ENCODE results near the gene FRAS1. TPM values are rescaled to one million over a fixed set of nuclear protein-coding genes. Genes with fewer than 3 reads are reported as not detected.

The FRAS1 gene
- total RNA-seq, 5 donors from 2014 or later (not counting 1 experiment from before 2014, with no cell fraction given) = 0.23 to 0.39 (median 0.32) TPM; not detected in 2

DNA sequence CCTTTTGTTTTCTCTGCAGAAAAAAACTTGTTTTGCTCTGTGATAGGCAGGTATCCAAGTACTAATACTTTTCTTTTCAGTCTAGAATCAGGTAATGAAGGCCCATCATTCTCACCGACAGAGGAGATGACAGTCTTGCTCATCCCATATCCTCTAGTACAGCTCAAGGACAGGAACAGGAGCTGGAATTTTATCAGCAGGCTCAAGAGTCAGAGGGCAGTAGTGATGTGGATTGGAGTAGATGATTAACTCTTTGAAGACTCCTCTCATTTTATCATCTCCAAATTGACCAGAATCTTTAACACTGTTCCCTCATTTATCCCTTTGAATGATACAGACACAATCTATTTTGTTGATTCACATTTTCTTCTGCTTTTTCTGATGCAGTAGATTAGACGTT lies 162.7 kb downstream of the FRAS1 start:
- no peaks in the 10 kb centered on the region for H3K9me3 ChIP-seq
- Mint-ChIP-seq H3K27ac (no peak overlapping the region), H3K36me3 (no peaks in the 10 kb centered on the region), H3K27me3 (peaks cover 0 to 5% of the 10 kb centered on the region in 2 donors), H3K4me3 (no peak overlapping the region), H3K9me3 (no peaks in the 10 kb centered on the region), H3K4me1 (no peaks in the 10 kb centered on the region)
- H3K36me3 ChIP-seq (ENCODE audit: control insufficient read depth in 2 of 2, extremely low read depth in 1 of 2, insufficient read depth in 1 of 2, low read length in 1 of 2) = no peaks in the 10 kb centered on the region
- no CpG with 5 or more reads among the region's 2 CpGs for WGBS (ENCODE audit: insufficient coverage)
- H3K4me1 ChIP-seq (ENCODE audit: control insufficient read depth in 1 of 2, extremely low read depth in 1 of 2, insufficient read depth in 2 of 2, low read length in 2 of 2) = peaks cover 0 to 2% of the 10 kb centered on the region in 2 experiments
- no peak overlapping the region for H3K27ac ChIP-seq (ENCODE audit: low read length)
- ATAC-seq (replicated peaks in 1 of 4) (no peak), DNase-seq (no peak)
- CTCF ChIA-PET = no interaction called here
- H3K4me3 ChIP-seq (ENCODE audit: control insufficient read depth in 1 of 2, extremely low read depth in 1 of 2, low read length in 1 of 2) = no peak overlapping the region
- no peaks in the 10 kb centered on the region for H3K27me3 ChIP-seq (replicated peaks in 1 of 2; ENCODE audit: control insufficient read depth in 2 of 2, extremely low read depth in 1 of 2, insufficient read depth in 2 of 2, low read length in 1 of 2)
- POLR2A ChIA-PET = no interaction called here

DNA sequence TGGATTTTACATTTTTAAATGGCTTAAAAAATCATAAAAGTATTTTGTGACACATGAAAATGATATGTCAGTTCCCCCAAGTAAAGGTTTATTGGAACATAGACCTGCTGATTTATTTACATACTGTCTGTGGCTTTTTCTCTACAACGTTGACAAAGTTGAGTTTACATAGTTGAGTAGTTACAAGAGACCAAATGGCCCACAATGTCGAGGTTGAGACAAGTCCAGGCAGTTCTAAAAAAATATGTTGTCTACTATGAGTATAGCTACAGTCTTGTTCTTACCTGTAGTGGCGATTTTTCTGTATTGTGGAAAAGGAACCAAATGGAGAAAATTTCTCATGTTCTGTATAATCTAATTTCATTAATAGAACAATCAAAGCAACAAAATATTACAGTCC lies 163.2 kb downstream of the FRAS1 start:
- Mint-ChIP-seq H3K27me3 (peaks cover 0 to 4% of the 10 kb centered on the region in 2 donors), H3K36me3 (no peaks in the 10 kb centered on the region), H3K4me1 (no peaks in the 10 kb centered on the region), H3K4me3 (no peak overlapping the region), H3K27ac (no peak overlapping the region), H3K9me3 (no peaks in the 10 kb centered on the region)
- Histone ChIP-seq H3K27me3 (replicated peaks in 1 of 2; ENCODE audit: control insufficient read depth in 2 of 2, extremely low read depth in 1 of 2, insufficient read depth in 2 of 2, low read length in 1 of 2) (no peaks in the 10 kb centered on the region), H3K4me1 (ENCODE audit: control insufficient read depth in 1 of 2, extremely low read depth in 1 of 2, insufficient read depth in 2 of 2, low read length in 2 of 2) (peaks cover 0 to 2% of the 10 kb centered on the region in 2 experiments), H3K27ac (ENCODE audit: low read length) (no peak overlapping the region), H3K36me3 (ENCODE audit: control insufficient read depth in 2 of 2, extremely low read depth in 1 of 2, insufficient read depth in 1 of 2, low read length in 1 of 2) (no peaks in the 10 kb centered on the region), H3K4me3 (ENCODE audit: control insufficient read depth in 1 of 2, extremely low read depth in 1 of 2, low read length in 1 of 2) (no peak overlapping the region), H3K9me3 (no peaks in the 10 kb centered on the region)
- ChIA-PET CTCF (no interaction called here), POLR2A (no interaction called here)
- ATAC-seq (replicated peaks in 1 of 4) = no peak
- WGBS (ENCODE audit: insufficient coverage) = no CpG with 5 or more reads among the region's 3 CpGs
- DNase-seq = no peak

DNA sequence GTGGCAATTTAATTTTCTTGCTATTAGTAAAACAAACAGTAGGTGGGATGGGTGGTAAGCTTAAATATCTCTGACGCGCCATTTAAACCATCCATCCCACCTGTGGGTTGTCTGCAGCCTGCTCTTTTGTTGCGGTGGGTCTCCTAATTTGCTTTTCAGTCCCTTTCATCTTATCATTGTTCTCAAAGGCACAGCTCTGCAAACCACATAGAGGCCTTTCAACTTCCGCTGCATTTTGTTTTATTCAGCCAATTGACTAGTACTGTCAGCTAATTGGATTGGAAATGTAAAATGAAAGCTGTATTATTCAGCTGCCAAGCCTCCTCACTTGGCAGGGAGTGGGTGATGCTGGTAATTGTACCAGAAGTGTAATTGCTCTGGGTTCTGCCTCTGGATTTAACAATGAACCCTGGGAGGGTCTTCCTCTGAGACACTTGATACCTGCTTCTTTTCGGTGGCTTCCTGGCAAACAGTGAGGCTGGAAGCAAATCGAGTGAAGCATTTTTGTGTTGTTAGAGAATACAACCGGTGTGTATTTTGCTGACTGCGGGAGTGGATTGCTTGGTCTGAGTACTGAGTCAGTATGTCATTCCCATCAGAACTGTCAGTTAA lies 165.6 kb downstream of the FRAS1 start:
- 61% methylated on average over 5 of the region's 8 CpGs for WGBS (ENCODE audit: insufficient coverage)
- Mint-ChIP-seq H3K27ac (no peak overlapping the region), H3K27me3 (no peaks in the 10 kb centered on the region), H3K4me3 (no peak overlapping the region), H3K4me1 (no peaks in the 10 kb centered on the region), H3K36me3 (no peaks in the 10 kb centered on the region), H3K9me3 (peaks cover 0 to 10% (median 5%) of the 10 kb centered on the region in 3 donors)
- Histone ChIP-seq H3K4me1 (ENCODE audit: control insufficient read depth in 1 of 2, extremely low read depth in 1 of 2, insufficient read depth in 2 of 2, low read length in 2 of 2) (peaks cover 0 to 2% of the 10 kb centered on the region in 2 experiments), H3K4me3 (ENCODE audit: control insufficient read depth in 1 of 2, extremely low read depth in 1 of 2, low read length in 1 of 2) (no peak overlapping the region), H3K27me3 (replicated peaks in 1 of 2; ENCODE audit: control insufficient read depth in 2 of 2, extremely low read depth in 1 of 2, insufficient read depth in 2 of 2, low read length in 1 of 2) (no peaks in the 10 kb centered on the region), H3K27ac (ENCODE audit: low read length) (no peak overlapping the region), H3K9me3 (no peaks in the 10 kb centered on the region), H3K36me3 (ENCODE audit: control insufficient read depth in 2 of 2, extremely low read depth in 1 of 2, insufficient read depth in 1 of 2, low read length in 1 of 2) (no peaks in the 10 kb centered on the region)
- CTCF ChIA-PET = no interaction called here
- DNase-seq = no peak
- POLR2A ChIA-PET = no interaction called here
- ATAC-seq (replicated peaks in 1 of 4) = no peak

DNA sequence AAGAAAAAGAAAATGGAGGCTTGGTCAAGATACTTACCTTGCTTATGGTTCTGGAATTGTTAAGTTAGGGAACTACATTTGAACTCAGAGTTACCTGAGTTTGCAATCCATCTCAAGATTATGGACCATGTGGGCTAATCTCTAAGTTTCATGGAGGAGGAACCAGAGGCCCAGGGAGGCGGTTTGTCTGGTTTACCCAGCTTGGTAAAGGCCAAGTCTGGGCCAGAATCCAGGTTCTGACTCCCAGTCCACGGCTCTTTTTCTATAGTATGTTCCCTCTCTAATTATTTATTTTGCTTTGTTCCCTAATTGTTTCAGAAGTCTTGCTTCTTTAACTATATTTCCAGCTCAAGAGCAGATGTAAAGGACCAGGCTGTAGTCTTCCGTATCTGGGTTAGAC lies 168.1 kb downstream of the FRAS1 start:
- ChIA-PET CTCF (no interaction called here), POLR2A (no interaction called here)
- H3K36me3 ChIP-seq (ENCODE audit: control insufficient read depth in 2 of 2, extremely low read depth in 1 of 2, insufficient read depth in 1 of 2, low read length in 1 of 2) = no peaks in the 10 kb centered on the region
- H3K4me1 ChIP-seq (ENCODE audit: control insufficient read depth in 1 of 2, extremely low read depth in 1 of 2, insufficient read depth in 2 of 2, low read length in 2 of 2) = peaks cover 0 to 2% of the 10 kb centered on the region in 2 experiments
- Mint-ChIP-seq H3K36me3 (no peaks in the 10 kb centered on the region), H3K4me3 (no peak overlapping the region), H3K27ac (no peak overlapping the region), H3K9me3 (peaks cover 0 to 10% (median 5%) of the 10 kb centered on the region in 3 donors), H3K4me1 (no peaks in the 10 kb centered on the region), H3K27me3 (peaks cover 0 to 5% of the 10 kb centered on the region in 2 donors)
- H3K9me3 ChIP-seq = no peaks in the 10 kb centered on the region
- ATAC-seq (replicated peaks in 1 of 4) = no peak
- WGBS (ENCODE audit: insufficient coverage) = no CpG with 5 or more reads among the region's 3 CpGs
- H3K27me3 ChIP-seq (replicated peaks in 1 of 2; ENCODE audit: control insufficient read depth in 2 of 2, extremely low read depth in 1 of 2, insufficient read depth in 2 of 2, low read length in 1 of 2) = no peaks in the 10 kb centered on the region
- no peak overlapping the region for H3K27ac ChIP-seq (ENCODE audit: low read length)
- no peak overlapping the region for H3K4me3 ChIP-seq (ENCODE audit: control insufficient read depth in 1 of 2, extremely low read depth in 1 of 2, low read length in 1 of 2)
- no peak for DNase-seq

DNA sequence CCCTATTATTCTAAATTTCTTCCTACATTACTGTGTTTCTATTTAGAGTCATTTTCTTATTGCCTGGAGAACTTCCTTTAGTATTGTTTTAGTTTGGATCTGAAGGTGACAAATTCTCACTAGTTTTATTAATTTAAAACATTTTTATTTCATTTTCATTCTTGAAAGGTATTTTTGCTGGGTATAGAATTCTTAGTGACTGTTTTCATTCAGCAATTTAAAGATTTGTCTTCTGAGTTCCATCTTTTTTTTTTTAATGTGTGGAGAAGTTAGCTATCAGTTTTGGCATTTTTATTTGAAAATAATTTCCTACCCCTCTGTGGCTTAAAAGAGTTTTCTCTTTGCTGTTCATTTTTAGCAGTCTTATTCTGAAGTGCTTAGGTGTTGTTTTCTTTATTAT lies 169.2 kb downstream of the FRAS1 start:
- H3K36me3 Mint-ChIP-seq = no peaks in the 10 kb centered on the region
- H3K27me3 Mint-ChIP-seq = peaks cover 0 to 5% of the 10 kb centered on the region in 2 donors
- Histone ChIP-seq H3K4me3 (ENCODE audit: control insufficient read depth in 1 of 2, extremely low read depth in 1 of 2, low read length in 1 of 2) (no peak overlapping the region), H3K4me1 (ENCODE audit: control insufficient read depth in 1 of 2, extremely low read depth in 1 of 2, insufficient read depth in 2 of 2, low read length in 2 of 2) (peaks cover 0 to 2% of the 10 kb centered on the region in 2 experiments), H3K27me3 (replicated peaks in 1 of 2; ENCODE audit: control insufficient read depth in 2 of 2, extremely low read depth in 1 of 2, insufficient read depth in 2 of 2, low read length in 1 of 2) (no peaks in the 10 kb centered on the region), H3K9me3 (no peaks in the 10 kb centered on the region), H3K36me3 (ENCODE audit: control insufficient read depth in 2 of 2, extremely low read depth in 1 of 2, insufficient read depth in 1 of 2, low read length in 1 of 2) (no peaks in the 10 kb centered on the region), H3K27ac (ENCODE audit: low read length) (no peak overlapping the region)
- no peak overlapping the region for H3K4me3 Mint-ChIP-seq
- ChIA-PET CTCF (no interaction called here), POLR2A (no interaction called here)
- DNase-seq = no peak
- H3K27ac Mint-ChIP-seq = no peak overlapping the region
- peaks cover 0 to 10% (median 5%) of the 10 kb centered on the region in 3 donors for H3K9me3 Mint-ChIP-seq
- ATAC-seq (replicated peaks in 1 of 4) = no peak
- H3K4me1 Mint-ChIP-seq = no peaks in the 10 kb centered on the region

DNA sequence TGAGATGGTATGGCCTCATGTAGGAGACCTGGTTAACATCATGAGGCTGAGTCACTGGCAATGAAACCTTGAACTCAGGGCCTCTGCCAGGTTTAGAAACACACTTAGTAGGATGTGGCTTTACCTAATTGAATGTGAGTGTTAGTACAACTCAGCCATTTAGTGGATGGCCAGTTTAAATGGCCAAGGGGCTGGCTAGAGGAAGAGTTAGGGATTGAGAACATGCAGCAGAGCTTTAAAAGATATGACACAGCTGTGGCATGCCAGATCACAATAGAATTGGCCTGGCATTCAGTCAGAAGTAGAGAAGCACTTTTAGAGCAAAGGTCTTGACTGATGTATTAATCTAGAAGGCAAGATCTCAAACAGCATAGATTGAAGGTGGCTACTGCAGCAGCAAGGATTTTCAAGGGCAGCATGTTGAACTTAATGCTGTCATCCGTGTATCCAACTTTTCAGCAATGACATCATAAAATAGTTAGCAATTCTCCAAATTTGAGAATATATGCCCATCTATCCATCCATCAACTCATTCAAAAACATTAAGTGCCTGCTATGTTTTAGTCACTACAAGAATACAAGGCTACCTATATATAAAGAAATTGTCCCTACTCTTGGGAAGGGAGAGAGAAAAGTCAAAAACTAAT lies 170.4 kb downstream of the FRAS1 start:
- Histone ChIP-seq H3K9me3 (no peaks in the 10 kb centered on the region), H3K27ac (ENCODE audit: low read length) (no peak overlapping the region), H3K27me3 (replicated peaks in 1 of 2; ENCODE audit: control insufficient read depth in 2 of 2, extremely low read depth in 1 of 2, insufficient read depth in 2 of 2, low read length in 1 of 2) (no peaks in the 10 kb centered on the region), H3K4me1 (ENCODE audit: control insufficient read depth in 1 of 2, extremely low read depth in 1 of 2, insufficient read depth in 2 of 2, low read length in 2 of 2) (no peaks in the 10 kb centered on the region), H3K4me3 (ENCODE audit: control insufficient read depth in 1 of 2, extremely low read depth in 1 of 2, low read length in 1 of 2) (no peak overlapping the region), H3K36me3 (ENCODE audit: control insufficient read depth in 2 of 2, extremely low read depth in 1 of 2, insufficient read depth in 1 of 2, low read length in 1 of 2) (no peaks in the 10 kb centered on the region)
- Mint-ChIP-seq H3K27ac (no peak overlapping the region), H3K4me1 (no peaks in the 10 kb centered on the region), H3K9me3 (peaks cover 0 to 10% (median 5%) of the 10 kb centered on the region in 3 donors), H3K27me3 (peaks cover 0 to 5% of the 10 kb centered on the region in 2 donors), H3K36me3 (no peaks in the 10 kb centered on the region), H3K4me3 (no peak overlapping the region)
- DNase-seq (no peak), ATAC-seq (replicated peaks in 1 of 4) (no peak)
- WGBS (ENCODE audit: insufficient coverage) = 100% methylated on average over 1 of the region's 1 CpG
- ChIA-PET POLR2A (no interaction called here), CTCF (no interaction called here)

Measured in T-cell (primary cell).